Ramos (cell line): ENCODE results near the gene ISYNA1.

Experiments
- in situ Hi-C: fragments of 300-500 bp; cut with MboI; formaldehyde crosslinking; loops from one replicate; pipeline ENCODE4 v1.14.3; 2022; ENCODE audit warnings: low sequenced_read_pairs; ENCODE audit not compliant: unreplicated experiment

The ISYNA1 gene

GRCh38 chr19:18437491-18438330 is at the start of gene ISYNA1:
ISYNA1 (minus strand) TSS chr19:18438133; CDS start chr19:18437979, 154 bp downstream.
- in situ Hi-C loops: no loop called here

- in situ Hi-C loops: no loop called here
These were observed 48.8 kb upstream of the ISYNA1 start for GRCh38 chr19:18486746-18487145.

DNA sequence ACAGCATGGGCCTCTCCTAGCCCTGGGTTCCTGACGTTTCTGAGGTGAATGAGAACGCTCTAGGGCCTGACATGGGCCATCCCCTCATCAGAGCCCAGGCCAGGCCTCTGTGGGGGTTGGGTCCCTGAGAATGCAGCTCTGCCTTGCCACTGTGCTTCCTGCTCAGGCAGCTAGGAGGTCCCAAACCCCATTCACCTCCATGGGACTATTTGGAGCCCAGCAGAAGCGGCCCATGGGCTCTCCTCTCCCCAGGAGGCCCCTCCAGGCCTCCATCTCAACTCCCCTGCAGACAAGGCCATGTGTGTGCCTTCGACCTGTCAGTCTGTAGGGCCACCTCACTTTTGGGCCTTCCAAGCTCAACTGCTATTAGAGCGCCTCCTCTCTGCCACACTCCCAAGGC is 47.1 kb upstream of the ISYNA1 start:
- in situ Hi-C loops: no loop called here

GRCh38 chr19:18483119-18483890 is 45.4 kb upstream of the ISYNA1 start:
- in situ Hi-C loops: no loop called here

GRCh38 chr19:18481505-18482222 is 43.7 kb upstream of the ISYNA1 start:
- in situ Hi-C loops: no loop called here

GRCh38 chr19:18480006-18480691 is 42.2 kb upstream of the ISYNA1 start:
- in situ Hi-C loops: no loop called here

DNA sequence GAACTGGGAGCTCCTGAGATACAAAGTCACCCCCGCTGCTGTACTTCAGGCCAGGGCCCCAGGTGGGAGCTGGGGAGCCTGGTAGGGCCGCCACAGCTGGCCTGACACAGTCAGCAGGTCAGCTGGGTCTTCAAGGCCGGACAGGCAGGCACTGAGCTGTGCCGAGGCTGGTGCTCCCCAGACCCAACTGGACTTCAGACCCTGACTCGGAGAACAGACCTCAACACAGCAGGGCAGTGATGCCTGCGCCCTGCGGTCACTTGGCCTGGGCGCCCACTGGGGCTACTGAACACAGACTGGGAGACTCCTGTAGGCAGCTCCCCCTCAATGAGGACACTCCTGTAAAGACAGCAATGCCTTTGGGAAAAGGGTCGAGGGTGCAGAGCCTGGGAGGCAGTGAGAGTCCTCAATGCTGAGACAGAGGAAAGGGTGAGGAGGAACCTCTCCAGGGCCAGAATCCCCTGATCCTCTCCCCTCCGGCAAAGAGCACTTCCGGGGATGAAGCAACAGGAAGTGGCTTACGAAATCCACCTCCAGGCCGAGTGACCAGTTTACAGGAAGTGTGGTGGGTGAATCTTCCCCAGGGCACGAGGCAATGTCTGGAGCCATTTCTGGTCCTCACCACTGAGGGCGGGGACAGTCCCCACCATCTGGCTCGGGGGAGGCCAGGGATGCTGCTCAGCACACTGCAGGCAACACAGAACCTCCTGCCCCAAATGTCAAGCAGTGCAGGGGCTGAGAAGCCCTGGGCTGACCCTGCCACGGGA is 40.8 kb upstream of the ISYNA1 start:
- in situ Hi-C loops: no loop called here

DNA sequence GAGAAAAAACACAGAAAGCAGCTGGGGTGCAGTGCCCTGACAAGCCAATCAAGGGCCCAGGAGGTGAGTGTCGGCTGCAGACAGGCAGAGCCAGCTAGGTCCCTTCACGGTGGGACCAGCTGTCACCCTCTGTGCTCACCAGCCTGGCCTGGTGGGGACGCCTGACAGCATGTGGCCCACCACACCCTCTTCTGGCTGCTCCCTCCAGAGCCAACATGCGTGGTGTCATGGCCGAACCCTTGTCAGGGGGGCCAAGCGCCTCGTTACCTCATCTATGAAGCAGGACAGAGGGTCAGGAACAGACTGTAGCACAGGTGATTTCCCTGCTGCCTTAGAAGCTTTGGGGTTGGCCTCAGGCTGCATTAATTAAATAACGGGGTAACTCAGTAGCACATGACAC is 40.0 kb upstream of the ISYNA1 start:
- in situ Hi-C loops: no loop called here

GRCh38 chr19:18477042-18477779 is 39.3 kb upstream of the ISYNA1 start:
- in situ Hi-C loops: no loop called here

- in situ Hi-C loops: no loop called here
These were observed 38.6 kb upstream of the ISYNA1 start for GRCh38 chr19:18476507-18477041.

DNA sequence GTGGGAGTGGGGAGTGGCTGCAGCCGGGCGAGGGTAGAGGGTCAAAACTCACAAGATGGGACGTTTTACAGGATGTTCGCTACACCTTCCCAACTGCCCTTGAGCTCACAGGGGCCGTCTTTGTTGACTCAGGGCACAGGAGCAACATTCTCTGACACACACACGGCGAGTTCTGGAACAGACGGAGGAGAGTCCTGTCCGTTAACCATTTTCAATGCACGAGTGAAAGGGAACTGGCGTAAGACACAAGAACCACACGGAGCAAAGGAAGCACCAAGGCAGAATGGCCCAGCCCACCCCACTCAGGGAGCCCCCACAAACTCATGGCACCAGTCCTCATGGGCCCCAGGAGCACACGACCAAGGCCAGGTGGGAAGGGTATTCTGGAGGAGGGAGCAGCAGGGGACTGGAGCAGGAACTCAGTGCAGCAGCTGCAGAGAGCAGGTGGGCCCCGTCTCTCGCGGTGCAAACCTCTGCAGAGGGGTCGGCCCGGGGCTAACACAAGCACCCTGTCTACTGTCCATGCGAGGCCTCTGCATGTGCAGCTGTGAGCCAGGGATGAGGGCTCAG is 37.9 kb upstream of the ISYNA1 start:
- in situ Hi-C loops: no loop called here

DNA sequence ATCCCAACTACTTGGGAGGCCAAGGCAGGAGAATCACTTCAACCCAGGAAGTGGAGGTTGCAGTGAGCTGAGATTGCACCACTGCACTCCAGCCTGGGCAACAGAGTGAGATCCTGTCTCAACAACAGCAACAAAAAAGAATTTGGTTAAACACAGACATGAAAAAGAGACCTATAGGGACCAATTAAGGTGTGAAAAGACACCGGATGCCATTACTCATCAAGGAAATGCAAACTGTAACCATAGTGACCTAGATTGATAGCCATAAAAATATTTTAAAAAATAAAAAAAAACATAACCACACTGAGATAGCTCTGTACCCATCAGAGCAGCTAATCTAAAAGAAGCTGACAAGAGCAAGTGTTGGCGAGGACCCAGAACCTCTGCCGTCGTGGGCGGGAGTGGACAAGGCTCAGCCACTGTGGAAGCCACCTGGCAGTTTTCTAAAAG is 37.1 kb upstream of the ISYNA1 start:
- in situ Hi-C loops: no loop called here

- in situ Hi-C loops: no loop called here
These were observed 36.5 kb upstream of the ISYNA1 start for GRCh38 chr19:18474366-18474887.

DNA sequence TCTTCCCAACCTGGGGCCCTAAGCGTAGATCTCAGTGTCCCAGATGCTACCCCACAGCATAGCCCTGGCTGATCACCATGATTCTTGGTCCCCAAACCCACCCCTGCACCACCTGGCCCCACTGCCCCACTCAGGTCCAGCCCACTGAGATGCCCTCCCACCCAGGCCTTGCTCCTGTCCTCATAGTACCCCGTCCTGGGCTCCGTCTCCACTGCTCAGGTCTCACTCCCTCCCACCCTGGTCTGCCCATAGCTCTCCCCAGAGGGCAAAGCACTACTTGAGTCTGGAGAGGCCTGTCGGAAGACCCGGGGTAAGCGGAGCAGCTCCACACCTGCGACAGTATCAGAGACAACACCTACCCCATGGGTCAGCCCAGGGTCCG is 35.8 kb upstream of the ISYNA1 start:
- in situ Hi-C loops: no loop called here

DNA sequence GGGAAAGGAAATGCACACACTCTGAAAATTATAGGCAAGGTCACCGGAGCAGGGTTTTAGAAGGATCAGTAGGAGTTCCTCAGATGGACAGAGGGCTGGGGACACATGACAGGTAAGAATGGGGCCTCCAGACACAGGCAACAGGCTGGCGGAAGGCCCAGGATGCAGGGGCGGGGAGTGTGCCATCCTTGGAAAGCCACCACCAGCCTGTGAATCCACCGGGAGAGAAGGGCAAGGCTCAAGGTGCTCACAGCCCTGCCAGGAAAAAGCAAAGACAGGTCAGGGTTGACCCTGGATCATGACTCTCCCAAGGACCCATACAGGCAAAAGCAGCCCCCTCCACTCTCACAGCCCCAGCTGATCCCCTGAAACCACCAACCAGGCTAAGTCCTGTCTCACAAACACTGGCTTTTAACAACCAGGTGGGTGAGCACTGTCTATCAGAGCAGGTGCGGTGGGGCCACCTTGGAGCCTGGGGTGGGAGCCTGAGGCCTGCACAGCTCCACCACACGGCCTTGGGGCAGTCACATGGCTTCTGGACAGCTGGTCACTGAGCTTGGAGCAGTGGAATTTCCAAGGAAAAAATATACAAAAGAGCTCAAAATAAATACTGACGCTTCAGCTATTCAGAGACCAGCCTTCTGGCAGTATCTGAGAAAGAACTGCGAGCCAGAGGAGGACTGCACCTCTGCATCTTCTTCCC is 35.2 kb upstream of the ISYNA1 start:
- in situ Hi-C loops: no loop called here

- in situ Hi-C loops: no loop called here
These were observed 32.9 kb upstream of the ISYNA1 start for GRCh38 chr19:18470787-18471186.

DNA sequence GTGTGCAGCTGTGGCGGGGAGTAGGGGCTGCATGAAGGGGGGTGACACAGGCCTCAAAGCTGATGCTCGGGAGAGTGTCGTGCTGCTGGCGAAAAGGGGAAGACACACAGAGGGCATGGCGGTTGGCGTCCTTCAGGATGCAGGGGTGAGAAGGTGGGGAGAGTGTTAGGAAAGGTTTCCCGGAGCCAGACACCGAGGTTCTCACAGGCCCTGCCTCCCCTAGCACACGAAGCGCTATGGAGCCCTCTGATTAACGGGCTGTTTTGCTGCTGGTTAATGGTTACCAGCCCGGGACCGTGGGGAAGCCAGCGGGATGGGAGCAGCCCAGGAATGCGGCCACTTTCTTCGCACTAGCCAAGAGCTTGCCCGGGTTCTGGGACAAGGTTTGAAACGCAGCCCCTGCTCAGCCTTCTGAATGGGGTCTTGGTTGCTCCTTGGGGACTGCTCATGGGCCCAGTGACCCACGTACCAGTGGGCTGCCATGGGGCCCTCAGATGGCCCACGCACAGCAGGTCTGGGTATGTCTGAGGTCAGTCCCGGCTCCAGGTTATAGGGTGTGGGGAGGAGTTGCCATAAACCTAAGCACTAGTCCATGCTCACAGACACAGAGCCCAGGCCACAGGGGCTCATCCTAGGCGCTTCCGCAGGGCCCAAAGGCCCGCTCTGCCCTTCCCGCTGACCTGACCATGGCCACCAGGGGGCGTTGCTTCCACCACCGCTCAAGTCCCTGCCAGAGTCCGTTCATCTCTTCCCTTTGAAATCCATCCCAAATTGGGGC is 31.3 kb upstream of the ISYNA1 start:
- in situ Hi-C loops: no loop called here
